HG03066 (cell line): Measurements from ENCODE around the gene CAMKV.
"Not testable (repeated sequence)": the region's sequence is repeated elsewhere in the genome, so short reads cannot be mapped to it uniquely, and the experiment has no call there.

ENCODE experiments used
- ATAC-seq: cut with Tn5 transposase; IDR thresholded peaks from one replicate; pipeline ENCODE4 v1.9.1; 2021; ENCODE audit warnings: low read depth; ENCODE audit not compliant: unreplicated experiment

Gene CAMKV

GRCh38 chr3:49856181-49857005 is 13.3 kb downstream of the CAMKV start, which contains the start of gene TRAIP:
TSS of gene TRAIP (minus strand) at chr3:49856564. CDS start at chr3:49856453, 111 bp downstream.
- peak; percentile 95 for ATAC-seq

- ATAC-seq: no peak
These were observed 14.0 kb downstream of the CAMKV start for GRCh38 chr3:49855662-49856061.

GRCh38 chr3:49845694-49846093 is 24.0 kb downstream of the CAMKV start:
- no peak for ATAC-seq

- ATAC-seq: no peak
These were observed 25.1 kb downstream of the CAMKV start for GRCh38 chr3:49844464-49845183.

- ATAC-seq: no peak
These were observed 26.7 kb downstream of the CAMKV start for GRCh38 chr3:49842843-49843517.

DNA sequence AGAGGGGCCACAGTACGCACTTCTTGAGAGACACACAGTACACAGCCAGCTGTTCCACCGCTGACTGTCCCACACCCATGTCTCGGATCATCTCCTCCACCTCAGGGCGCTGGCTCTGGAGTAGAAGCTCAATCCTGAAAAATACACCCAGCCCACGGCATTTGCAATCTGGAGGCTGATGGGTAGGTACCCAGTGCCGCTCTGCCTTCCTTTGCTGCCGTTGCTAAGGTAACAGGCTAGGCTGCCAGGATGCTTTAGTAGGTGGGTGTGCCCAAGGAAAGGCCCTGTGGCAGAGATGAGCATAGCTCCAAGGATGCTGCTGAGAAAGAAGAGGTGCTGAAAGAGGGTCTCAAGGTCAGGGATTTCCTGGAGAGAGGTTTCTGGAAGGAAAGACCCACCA is 27.9 kb downstream of the CAMKV start:
- no peak for ATAC-seq

- no peak for ATAC-seq
These were observed 28.5 kb downstream of the CAMKV start for GRCh38 chr3:49841126-49841696.

DNA sequence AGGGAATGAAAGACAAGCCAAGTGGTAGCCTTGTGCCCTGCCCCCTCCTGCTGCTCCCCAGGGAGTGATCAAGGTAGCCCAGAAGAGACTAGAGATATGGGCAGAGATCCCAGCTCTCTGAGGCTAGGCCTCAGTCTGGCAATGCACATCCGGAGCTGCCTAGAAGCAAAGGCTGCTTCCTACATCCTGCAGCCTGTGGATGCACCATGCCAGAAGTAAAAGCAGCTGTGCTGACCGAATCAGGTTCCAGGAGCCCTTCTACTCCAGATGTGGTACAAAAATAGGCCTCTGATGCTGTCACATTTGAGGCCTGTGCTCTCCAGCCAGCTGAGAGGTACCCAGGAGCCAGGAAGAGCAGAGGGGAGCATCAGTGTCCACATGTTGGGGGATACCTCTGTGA is 29.3 kb downstream of the CAMKV start:
- no peak for ATAC-seq

DNA sequence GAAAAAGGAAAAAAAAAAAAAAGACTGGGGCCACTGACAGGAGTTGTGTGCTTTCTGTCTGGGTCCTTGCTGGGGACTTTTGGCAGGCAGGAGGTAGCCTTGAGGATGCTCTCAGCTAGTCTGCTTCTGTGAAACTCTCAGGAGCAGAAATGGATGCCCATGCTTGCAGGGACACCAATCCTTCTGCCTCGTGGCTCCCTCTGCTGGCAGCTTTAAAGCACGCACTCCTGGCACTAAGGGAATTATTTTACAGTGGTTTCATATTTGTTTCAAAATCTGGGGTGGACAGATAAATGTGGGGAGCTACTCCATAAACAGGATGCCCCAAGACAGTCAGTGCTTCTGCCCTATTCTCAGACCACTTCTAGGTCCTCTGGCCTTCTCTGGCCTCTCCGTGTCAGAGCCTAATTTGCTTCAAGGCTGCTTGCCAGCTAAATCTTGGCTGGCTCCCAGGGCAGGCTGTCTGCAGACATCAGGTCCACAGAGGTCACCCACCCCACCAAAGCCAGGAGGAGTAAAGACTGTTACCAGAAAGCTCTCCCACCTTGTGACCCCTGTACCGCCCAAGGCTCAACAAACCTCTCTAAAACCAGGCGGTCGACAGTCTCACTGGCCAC is 30.4 kb downstream of the CAMKV start:
- no peak for ATAC-seq

- no peak for ATAC-seq
These were observed 38.4 kb downstream of the CAMKV start for GRCh38 chr3:49831341-49831740.

DNA sequence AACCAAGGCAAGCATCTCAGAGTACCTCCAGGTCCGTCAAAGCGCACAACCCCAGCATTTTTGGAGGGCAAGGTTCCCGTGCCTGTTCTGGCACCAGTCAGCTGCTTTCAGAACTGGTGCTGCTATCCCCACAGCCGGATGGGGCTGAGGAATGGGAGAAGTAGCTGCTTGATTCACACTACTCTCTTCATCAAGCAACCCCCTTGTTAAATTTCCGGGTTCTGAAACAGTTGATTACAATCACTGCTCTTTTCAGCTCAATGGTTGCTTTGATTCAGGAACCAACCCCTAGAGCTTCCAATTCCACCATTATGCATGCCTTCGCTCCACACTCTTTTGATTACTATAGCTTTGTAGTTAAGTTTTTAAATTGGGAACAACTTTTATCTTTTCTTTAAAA is 43.7 kb downstream of the CAMKV start:
- ATAC-seq: no peak

GRCh38 chr3:49823131-49823530 is 46.6 kb downstream of the CAMKV start:
- ATAC-seq: not testable (repeated sequence)

DNA sequence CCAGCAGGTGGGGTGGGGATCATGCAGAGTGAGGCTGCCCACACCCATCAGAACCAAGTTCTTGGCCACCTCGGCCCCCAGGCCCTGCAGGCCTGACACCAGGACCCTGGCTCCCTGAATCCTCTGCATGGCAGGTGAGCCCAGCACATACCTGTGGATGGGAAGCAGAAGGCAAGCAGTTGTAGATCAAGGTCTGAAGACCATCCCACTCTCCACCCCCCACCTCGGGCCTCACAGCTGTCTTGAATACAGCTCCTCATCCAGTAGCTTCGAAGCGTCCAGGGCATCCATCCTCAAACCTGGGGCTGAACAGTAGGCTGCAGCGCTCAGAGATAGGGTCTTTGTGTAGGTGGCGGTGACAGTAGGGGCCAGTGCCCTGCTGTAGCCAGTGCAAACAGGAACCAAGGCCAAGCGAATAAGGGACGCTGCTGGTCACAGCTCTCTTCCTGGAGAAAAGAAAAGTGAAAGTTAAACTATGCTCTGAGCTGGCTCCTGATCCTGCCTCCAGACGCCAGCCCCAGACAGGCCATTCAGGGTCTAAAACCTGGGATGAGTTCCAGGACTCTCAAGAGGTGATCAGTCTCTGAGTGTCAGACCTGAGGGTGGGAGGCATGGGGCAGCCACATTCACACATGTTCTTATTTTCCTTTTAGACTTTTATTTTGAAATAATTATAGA is 56.1 kb downstream of the CAMKV start, which contains the start of gene UBA7:
Gene UBA7 (minus strand): TSS at position 457 of the 678 bp plus-strand sequence. CDS start 166 bp downstream, at position 291.
- ATAC-seq: no peak

- ATAC-seq: no peak
These were observed 56.7 kb downstream of the CAMKV start for GRCh38 chr3:49812916-49813496.
